ENCODE data around the gene GSE1. TPM values are rescaled to one million over a fixed set of nuclear protein-coding genes. Genes with fewer than 3 reads are reported as not detected.

Gene GSE1
- total and polyA plus RNA-seq, 2 of the 13 experiments (the other 11 are each of a cell fraction or from before 2014, with no cell fraction given), result 16.1 to 31.2 TPM

DNA sequence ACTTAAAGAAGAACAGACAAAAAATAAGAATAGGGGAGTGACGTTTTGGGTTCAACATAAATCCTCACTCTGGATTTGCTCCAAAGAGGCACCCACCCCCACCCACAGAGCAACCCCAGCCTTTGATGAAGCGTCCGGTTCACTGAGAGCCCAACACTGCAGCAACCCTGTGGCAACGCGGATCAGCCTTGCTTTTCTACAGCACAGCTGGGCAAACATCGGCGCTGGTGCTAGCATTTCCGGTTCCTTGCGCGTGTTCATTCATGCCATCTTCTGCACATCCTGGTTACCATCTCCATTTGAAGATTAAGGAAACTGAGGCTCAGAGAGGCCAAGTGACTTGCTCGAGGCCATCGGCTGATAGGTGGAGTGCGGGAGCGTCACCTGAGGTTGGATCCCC, 84.3 kb downstream of the GSE1 start:
- CTCF ChIA-PET (ENCODE audit: low intra/inter-chr PET ratio, low total read pairs), result no interaction called here
- ATAC-seq (no peak), DNase-seq (ENCODE audit: low spot score) (no peak), FAIRE-seq (no peak)
- Histone ChIP-seq H3K79me2 (ENCODE audit: insufficient read depth, low read length) (no peaks in the 10 kb centered on the region), H3K9ac (ENCODE audit: insufficient read depth, low read depth, low read length) (no peak overlapping the region), H3K4me2 (ENCODE audit: low read depth, low read length) (no peak overlapping the region), H2AFZ (ENCODE audit: low read length) (no peak overlapping the region), H4K20me1 (ENCODE audit: insufficient read depth, low read length) (no peaks in the 10 kb centered on the region), H3K4me1 (ENCODE audit: insufficient read depth, low read length) (peaks cover 16% of the 10 kb centered on the region), H3K27me3 (ENCODE audit: control insufficient read depth in 1 of 2, insufficient read depth in 2 of 2, low read length in 2 of 2) (peaks cover 9 to 75% of the 10 kb centered on the region in 2 experiments; a peak in 4 of 5 replicates), H3K27ac (ENCODE audit: extremely low read length, insufficient read depth, low read length) (no peak overlapping the region), H3K4me3 (replicated peaks in 1 of 3; ENCODE audit: insufficient read depth in 1 of 3, low read depth in 2 of 3, low read length in 3 of 3) (no peak overlapping the region), H3K36me3 (replicated peaks in 1 of 2; ENCODE audit: control insufficient read depth in 1 of 2, insufficient read depth in 2 of 2, low read length in 2 of 2) (no peaks in the 10 kb centered on the region), H3K9me3 (ENCODE audit: low read length) (no peaks in the 10 kb centered on the region)
- intact Hi-C loops (cut with micrococcal nuclease; ENCODE audit: unreplicated experiment), result no loop called here
- POLR2A ChIA-PET, result no interaction called here
- BruUV-seq (replicated peaks), result no TSS peak
- in situ Hi-C loops (cut with HindIII; ENCODE audit: extremely low pct_ligation_motif_present, low pct_unique_long_range_greater_than_20kb), result no loop called here
- 22% methylated on average over 14 of the region's 14 CpGs for WGBS (ENCODE audit: low lambda C conversion rate)
- TF ChIP-seq, protein P1, sequence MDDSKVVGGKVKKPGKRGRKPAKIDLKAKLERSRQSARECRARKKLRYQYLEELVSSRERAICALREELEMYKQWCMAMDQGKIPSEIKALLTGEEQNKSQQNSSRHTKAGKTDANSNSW (CRISPR knock-in tag; IDR thresholded peaks at IDR 0.05; ENCODE audit: borderline replicate concordance), result no peak
- TF ChIP-seq CBX5 (CRISPR knock-in tag; IDR thresholded peaks at IDR 0.05; ENCODE audit: borderline replicate concordance) (no peak), SP4 (CRISPR knock-in tag; IDR thresholded peaks at IDR 0.05) (no peak), GABPA (IDR thresholded peaks at IDR 0.05; ENCODE audit: low read depth, low read length) (no peak), GABPA (CRISPR knock-in tag; IDR thresholded peaks at IDR 0.05; ENCODE audit: low read depth) (0 out of 2 replicates have a peak, but pooled peaks have one; percentile 36), THAP11 (CRISPR knock-in tag; IDR thresholded peaks at IDR 0.05) (no peak), SMAD1 (CRISPR knock-in tag; IDR thresholded peaks at IDR 0.05; ENCODE audit: borderline replicate concordance, low read depth) (no peak), SOX5 (CRISPR knock-in tag; IDR thresholded peaks at IDR 0.05; ENCODE audit: borderline replicate concordance) (no peak), NFATC3 (CRISPR knock-in tag; IDR thresholded peaks at IDR 0.05) (no peak), KAT8 (CRISPR knock-in tag; IDR thresholded peaks at IDR 0.05) (no peak), ZNF17 (CRISPR knock-in tag; IDR thresholded peaks at IDR 0.05) (no peak), ZNF670 (CRISPR knock-in tag; IDR thresholded peaks at IDR 0.05; ENCODE audit: borderline replicate concordance) (no peak), ZNF33A (CRISPR knock-in tag; IDR thresholded peaks at IDR 0.05; ENCODE audit: borderline replicate concordance) (no peak), MAFG (CRISPR knock-in tag; IDR thresholded peaks at IDR 0.05) (no peak), ZZZ3 (CRISPR knock-in tag; IDR thresholded peaks at IDR 0.05; ENCODE audit: borderline replicate concordance) (no peak)
- TF ChIP-seq, protein P2, sequence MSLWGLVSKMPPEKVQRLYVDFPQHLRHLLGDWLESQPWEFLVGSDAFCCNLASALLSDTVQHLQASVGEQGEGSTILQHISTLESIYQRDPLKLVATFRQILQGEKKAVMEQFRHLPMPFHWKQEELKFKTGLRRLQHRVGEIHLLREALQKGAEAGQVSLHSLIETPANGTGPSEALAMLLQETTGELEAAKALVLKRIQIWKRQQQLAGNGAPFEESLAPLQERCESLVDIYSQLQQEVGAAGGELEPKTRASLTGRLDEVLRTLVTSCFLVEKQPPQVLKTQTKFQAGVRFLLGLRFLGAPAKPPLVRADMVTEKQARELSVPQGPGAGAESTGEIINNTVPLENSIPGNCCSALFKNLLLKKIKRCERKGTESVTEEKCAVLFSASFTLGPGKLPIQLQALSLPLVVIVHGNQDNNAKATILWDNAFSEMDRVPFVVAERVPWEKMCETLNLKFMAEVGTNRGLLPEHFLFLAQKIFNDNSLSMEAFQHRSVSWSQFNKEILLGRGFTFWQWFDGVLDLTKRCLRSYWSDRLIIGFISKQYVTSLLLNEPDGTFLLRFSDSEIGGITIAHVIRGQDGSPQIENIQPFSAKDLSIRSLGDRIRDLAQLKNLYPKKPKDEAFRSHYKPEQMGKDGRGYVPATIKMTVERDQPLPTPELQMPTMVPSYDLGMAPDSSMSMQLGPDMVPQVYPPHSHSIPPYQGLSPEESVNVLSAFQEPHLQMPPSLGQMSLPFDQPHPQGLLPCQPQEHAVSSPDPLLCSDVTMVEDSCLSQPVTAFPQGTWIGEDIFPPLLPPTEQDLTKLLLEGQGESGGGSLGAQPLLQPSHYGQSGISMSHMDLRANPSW (CRISPR knock-in tag; IDR thresholded peaks at IDR 0.05; ENCODE audit: borderline replicate concordance), result no peak
- TF ChIP-seq, protein P3, sequence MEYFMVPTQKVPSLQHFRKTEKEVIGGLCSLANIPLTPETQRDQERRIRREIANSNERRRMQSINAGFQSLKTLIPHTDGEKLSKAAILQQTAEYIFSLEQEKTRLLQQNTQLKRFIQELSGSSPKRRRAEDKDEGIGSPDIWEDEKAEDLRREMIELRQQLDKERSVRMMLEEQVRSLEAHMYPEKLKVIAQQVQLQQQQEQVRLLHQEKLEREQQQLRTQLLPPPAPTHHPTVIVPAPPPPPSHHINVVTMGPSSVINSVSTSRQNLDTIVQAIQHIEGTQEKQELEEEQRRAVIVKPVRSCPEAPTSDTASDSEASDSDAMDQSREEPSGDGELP (IDR thresholded peaks at IDR 0.05; ENCODE audit: borderline replicate concordance, low read depth), result 0 out of 2 replicates have a peak, but pooled peaks have one; percentile 36
- TF ChIP-seq, protein P4, sequence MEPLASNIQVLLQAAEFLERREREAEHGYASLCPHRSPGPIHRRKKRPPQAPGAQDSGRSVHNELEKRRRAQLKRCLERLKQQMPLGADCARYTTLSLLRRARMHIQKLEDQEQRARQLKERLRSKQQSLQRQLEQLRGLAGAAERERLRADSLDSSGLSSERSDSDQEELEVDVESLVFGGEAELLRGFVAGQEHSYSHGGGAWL (CRISPR knock-in tag; IDR thresholded peaks at IDR 0.05), result no peak
- TF ChIP-seq, protein P5, sequence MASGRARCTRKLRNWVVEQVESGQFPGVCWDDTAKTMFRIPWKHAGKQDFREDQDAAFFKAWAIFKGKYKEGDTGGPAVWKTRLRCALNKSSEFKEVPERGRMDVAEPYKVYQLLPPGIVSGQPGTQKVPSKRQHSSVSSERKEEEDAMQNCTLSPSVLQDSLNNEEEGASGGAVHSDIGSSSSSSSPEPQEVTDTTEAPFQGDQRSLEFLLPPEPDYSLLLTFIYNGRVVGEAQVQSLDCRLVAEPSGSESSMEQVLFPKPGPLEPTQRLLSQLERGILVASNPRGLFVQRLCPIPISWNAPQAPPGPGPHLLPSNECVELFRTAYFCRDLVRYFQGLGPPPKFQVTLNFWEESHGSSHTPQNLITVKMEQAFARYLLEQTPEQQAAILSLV (CRISPR knock-in tag; IDR thresholded peaks at IDR 0.05; ENCODE audit: borderline replicate concordance), result no peak
- TF ChIP-seq, protein P6, sequence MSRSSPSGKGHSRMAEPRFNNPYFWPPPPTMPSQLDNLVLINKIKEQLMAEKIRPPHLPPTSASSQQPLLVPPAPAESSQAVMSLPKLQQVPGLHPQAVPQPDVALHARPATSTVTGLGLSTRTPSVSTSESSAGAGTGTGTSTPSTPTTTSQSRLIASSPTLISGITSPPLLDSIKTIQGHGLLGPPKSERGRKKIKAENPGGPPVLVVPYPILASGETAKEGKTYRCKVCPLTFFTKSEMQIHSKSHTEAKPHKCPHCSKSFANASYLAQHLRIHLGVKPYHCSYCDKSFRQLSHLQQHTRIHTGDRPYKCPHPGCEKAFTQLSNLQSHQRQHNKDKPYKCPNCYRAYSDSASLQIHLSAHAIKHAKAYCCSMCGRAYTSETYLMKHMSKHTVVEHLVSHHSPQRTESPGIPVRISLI (CRISPR knock-in tag; IDR thresholded peaks at IDR 0.05; ENCODE audit: borderline replicate concordance), result no peak
